OCI-M2 (cell line): ENCODE data around the gene RIPOR2.
"Not testable (repeated sequence)": the region's sequence is repeated elsewhere in the genome, so short reads cannot be mapped to it uniquely, and the experiment has no call there.

Source experiments
- DNase-seq: peaks from one replicate; lab custom pipeline; 2025; ENCODE audit not compliant: unreplicated experiment; lab: John Stamatoyannopoulos, UW

Gene RIPOR2

GRCh38 chr6:24953726-24954125 lies 18.0 kb upstream of the RIPOR2 start:
- DNase-seq = no peak

DNA sequence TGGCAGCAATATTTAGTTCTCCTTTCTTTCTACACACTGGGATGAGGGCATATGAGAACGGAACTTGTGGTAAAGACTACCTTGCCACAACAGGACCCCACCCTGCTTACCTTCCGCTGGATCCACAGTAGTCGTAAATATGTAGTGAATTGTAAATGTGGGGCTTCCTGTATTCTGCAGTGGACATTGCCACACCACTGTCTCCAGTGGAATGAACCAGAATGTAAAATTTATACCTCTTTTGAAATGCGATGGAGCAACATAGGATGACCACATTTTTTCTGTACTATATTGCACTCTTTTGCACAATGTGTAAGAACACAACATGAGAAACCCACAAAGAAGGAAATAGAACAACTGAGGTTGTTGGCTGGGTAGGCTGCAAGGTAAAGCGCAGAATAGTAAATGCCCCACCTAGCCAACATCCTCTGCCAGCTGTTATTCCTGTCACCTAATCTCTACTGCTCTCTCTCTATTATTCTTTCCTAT lies 16.1 kb upstream of the RIPOR2 start:
- no peak for DNase-seq

DNA sequence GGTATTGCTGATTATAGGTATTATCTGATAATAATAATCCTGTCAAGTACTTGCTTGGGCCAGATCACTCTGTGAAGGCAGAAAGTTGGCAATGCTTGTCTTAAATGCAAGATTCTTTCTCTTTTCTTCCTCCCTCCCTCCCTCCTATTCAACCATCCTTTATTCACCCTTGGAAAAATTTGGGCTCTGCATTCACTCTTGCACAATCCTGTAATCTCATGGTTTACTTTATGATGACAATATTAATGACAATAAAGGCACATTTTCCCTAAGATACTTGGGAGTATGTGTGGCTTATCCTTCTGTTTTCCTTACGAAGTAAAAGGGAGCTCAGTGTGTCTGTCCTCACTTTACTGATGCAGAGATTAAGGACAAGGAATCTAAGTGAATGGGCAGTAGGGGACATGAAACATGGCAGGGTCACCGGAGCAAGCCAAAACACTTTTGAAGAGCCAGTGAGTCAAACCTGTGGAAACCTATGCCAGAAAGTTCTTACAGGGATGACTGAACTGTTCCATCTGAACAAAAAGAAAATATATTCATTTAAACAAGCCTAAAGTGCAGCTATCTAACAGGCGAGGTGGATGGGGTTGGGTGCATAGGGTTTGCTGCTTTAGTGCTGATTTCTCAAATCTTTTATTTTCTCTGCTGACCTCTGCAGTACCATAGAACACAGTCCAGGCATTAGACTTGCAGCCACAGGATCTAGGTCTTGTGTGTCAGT lies 14.6 kb upstream of the RIPOR2 start:
- DNase-seq = no peak

- no peak for DNase-seq
Measured at GRCh38 chr6:24949020-24949569, 13.3 kb upstream of the RIPOR2 start.

DNA sequence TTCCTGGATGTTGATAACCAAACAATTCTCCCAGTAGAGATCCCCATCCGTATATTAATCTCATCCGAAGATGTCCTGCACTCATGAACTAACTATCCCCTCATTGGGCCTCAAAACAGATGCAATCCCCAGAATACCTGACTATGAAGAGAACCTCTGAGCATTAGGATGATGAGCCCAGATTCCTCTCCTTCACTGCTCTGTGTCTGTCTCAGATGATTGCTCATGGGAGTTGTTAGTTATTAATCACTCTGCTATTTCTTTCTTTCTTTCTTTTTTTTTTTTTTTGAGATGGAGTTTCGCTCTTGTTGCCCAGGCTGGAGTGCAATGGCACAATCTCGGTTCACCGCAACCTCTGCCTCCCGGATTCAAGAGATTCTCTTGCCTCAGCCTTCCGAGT lies 12.5 kb upstream of the RIPOR2 start:
- DNase-seq = not testable (repeated sequence)

- no peak for DNase-seq
Measured at GRCh38 chr6:24947636-24948035, 11.9 kb upstream of the RIPOR2 start.

DNA sequence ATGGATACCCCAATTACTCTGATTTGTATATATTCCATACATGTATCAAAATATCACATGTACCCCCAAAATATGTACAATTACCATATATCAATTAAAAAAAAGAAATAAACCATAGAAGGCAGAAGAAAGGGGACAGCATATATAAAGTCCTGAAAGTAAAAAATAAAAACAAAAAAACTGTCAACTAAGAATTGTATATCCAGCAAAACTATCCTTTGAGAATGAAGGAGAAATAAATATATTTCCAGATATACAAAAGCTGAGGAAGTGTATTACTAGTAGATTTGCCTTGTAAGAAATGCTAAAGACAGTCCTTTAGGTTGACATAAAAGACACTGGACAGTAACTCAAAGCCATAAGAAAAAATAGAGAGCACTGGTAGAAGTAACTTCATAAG lies 9.3 kb upstream of the RIPOR2 start:
- DNase-seq = no peak

DNA sequence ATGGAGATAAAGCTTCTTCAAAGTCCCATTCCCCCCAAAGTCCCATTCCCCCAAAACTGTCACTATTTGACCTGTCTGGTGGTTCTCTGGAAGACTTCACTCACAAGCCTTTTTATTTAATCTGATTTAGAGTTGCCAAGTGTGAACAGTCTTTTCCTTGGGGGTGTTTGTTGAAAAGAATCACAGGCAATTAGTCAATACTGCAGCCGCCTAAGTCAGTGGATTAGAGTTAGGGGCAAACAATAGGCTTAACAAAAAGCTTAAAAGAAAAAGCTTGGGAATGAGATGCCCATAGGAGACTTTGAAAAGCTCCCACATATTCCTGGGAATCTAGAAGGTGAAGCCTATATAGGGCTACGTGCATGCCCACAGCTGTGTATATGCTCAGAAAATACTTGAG lies 8.0 kb upstream of the RIPOR2 start:
- DNase-seq = no peak

- DNase-seq = no peak
Measured at GRCh38 chr6:24940311-24940917, 4.7 kb upstream of the RIPOR2 start.

DNA sequence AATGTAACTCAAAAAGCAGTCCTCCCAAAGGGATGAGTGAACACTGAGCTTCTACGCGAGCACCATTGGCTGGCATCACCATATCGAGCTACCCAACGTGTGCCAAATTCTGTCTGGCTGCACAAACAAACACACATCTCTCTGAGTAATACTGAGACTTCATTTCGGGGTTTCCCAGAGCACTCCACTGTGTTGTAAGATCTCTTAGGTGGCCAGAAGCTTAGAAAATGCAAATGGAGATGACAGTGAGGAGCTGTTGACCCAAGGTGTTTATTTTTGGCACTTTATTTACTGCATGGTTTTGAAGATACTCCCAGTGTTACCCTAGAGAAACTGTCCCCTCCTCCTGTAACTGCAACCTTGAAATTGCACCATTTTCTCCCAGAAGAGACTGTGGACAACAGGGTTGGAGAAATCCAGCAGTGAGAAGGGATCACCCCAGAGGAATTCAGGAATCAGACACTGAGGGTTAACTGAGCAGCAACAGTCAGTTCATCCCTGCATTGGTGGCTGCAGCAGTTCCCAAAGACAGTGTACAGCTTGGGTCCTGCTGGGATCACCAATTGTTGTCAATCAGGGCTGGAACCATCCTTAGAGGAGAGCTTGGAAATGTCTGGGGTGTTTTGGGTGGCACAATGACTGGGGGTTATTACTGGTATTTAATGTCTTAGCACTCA lies 1.0 kb upstream of the RIPOR2 start:
- DNase-seq = no peak

DNA sequence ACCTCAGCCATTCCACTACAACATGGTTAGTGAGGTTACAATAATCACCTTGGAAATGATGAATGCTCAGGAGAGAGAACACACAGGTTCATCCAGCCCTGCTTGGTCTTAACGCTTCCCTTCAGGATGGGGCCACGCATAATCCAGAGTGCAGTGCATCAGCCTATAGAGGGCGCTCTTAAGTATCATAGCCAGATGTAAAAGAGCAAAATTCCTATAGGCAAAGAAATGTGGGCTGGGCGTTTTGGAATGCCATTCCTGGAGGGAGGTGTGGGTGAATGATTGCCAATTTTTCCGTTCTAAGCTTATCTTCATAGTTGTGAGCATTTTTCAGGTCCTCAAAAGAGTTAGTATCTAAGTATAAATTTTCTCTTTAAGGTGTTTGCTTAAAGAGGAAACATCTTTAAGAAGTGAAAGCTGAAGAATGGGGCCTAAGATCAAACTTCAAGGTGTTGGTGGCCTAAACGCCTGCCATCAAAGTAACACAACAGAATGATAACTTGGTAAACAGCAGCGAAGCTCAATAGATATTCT lies 1.8 kb downstream of the RIPOR2 start:
- DNase-seq = no peak

- DNase-seq = no peak
Measured at GRCh38 chr6:24933266-24933665, 2.5 kb downstream of the RIPOR2 start.

DNA sequence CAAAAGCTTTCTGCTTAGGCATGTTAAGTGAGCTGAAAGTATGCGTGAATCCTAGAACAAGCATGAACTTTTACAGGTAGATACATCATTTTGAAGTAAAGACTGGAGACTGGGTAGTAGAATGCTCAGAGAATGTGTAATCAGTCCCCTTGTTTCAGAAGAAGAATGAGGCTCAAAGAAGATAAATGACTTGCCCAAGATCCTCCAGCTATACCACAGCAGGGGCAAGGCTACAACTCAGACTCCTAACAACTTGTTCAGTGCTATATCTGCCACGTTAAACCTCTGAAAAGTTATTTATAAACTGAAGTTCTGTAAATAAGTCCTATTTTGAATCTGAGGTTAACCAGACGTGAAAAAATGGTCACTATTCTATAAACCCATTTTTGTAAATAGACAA lies 2.9 kb downstream of the RIPOR2 start:
- no peak for DNase-seq

DNA sequence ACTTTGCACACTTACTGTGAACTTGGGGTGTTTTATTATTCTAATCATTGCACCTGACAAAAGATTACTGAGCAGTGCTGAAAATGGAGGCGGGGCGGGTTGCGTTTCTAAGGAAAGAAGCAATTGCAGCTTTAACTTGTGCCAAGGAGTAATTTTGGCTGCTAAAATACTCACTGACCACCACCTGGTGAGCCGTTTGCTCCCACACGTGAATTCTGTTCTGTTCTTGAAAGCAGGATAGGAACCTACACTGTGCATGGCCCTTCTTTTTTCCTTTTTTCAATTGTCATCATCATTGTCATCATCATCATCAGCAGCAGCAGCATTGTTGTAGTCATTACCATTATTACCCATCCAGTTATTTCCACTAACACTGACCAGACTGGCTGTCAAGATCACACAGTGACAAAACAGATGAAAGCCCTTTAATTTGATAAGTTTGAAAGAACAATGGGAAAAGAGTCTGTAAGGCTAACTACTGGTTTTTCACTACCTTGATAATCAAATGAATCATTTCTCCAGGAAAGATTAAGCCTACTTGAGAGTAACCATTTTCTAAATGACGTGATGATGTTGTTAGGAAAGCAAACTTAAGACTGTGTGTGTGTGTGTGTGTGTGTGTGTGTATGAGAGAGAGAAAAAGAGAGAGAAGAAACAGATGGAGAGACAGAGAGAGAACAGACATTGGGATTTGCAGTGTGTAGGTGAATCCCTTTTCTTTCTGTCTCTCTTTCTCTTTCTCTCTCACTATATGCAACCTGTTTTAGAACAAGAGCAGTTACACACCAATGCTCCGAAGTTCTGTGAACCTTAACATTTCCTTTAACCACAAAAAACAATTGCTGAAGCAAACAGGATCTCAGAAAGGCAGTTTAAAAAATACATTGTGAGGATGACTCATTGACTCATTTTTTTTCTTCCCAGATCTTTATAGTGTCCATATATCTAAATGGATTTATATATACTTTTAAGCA lies 3.8 kb downstream of the RIPOR2 start:
- DNase-seq = no peak

DNA sequence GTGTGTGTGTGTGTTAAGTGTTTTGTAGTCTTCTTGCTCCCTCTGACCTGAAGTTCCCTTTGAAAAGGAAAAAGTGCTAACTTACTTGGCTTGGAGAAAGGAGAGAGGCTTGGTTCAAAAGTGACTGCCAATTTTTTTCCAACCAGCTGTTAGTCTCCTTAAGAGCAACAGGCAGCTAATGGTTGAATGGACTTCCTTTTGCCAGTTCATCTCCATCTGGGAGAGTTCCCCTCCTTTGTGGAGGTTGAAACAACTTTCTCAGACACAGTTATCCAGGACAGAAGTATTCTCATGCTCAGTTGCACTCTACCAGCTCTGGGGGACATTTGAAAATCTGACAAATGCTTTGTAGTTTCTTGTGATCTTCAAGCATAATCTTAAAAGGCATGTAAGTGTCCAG lies 4.5 kb downstream of the RIPOR2 start:
- DNase-seq = no peak

DNA sequence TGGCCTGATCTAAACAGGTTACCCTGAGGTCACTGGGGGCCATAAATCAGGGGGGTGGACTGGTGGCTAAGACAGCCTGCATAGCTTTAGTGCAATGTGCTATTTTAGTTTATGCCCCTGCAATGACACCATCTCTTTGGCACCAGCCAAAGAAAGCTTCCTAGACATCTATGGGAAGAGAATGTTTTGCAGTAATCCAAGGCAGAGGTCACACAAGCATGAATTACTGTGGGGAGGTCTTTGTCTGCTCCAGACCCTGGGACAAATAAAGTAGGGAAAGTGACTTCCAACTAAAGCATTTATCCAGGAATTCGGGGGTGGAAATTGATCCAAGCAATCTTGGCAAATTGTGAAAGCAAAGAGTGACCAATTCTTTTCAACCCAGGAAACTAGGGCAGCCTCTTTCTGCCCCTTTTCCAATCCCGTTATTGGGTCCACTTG lies 5.3 kb downstream of the RIPOR2 start:
- no peak for DNase-seq

DNA sequence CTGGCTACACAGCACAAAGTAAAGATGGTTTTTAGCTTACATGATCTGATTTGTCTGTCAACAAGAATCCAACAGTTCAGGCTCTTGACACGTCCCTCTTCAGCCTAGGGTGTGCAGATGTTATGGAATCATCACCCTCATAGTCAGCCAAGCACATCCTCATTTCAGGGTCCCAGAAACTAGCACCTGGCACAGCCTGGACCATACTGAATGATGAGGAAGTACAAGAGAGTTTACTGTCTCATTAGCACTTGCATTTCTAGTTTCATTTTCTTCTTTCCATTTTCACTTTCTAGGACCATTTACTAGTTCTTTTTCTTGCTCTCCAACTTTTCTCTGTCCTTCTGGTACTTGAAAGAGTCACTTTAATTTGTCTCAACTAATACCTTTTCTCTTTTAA lies 6.5 kb downstream of the RIPOR2 start:
- no peak for DNase-seq

DNA sequence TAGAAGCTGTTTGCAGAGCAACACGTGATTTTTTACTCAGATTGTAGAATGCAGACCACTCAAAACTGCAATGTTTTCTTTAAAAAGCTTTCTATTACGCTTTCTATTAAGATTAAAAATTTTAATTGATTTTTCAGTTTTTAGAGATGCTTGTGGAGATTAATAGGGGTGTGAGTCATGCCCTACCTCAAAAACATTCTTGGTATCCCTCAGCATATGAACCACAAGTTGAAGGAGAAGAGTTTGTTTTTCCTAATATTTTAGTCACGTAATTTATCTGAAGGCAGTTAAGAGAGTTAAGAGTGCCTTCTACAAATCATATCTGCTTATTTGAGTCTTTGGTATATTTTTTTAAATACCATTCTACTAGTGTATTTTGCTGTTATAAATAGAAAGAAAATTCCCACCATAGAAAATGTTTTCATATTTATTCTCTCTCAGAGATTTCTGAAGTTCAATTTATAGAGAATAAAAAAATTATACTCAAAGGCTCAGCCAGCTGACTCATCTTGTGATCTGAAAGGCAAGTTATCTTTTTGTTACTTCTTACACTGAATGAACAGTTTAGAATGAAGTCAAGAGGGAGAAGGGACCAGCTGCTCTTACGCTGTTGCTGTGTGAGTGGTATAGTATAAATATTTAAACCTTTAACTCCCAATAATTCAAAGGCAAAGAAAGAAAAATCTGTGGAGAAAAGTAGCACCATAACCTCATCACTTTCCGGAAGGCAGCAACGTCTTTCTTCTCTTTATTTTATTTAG lies 7.6 kb downstream of the RIPOR2 start:
- DNase-seq = no peak

DNA sequence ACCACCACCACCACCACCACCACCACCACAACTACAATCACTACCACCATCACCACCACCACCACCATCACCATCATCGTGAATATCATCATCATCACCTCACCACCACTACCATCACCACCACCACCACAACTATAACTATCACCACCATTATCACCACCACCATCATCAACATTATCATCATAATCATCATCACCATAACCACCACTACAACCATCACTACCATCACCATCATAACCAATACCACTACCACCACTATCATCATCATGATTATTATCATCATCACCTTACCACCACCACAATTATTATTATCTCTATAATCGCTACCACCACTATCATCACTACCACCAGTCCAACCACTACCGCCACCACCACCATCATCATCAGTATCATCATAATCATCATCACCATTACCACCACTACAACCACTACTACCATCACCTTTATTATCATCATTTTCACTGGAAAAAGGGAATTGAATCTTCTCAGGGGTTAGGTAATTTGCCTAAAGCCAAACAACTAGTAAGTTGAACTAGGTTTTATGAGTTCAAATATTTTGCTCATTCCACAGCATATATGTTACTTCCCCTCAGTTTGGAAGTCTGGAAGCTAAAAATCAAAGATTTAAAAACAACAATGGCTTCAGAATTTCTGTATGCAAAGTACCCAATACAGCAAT lies 8.3 kb downstream of the RIPOR2 start:
- no peak for DNase-seq
